HCT116 (cell line): ENCODE measurements around the gene CRYBB1. TPM values are rescaled to one million over a fixed set of nuclear protein-coding genes. Genes with fewer than 3 reads are reported as not detected.

ENCODE experiments used
- ATAC-seq: fragments of 200-7000 bp; cut with Tn5 transposase; 2 replicates; pipeline ENCODE4 v1.9.1; 2020; ENCODE audit warnings: mild to moderate bottlenecking, moderate library complexity
- BruUV-seq: library from RNA; stranded (reverse); fragments of 400-500 nt; replicated peaks from 2 replicates; lab custom pipeline; 2021; lab: Mats Ljungman, UMichigan
- CTCF ChIA-PET: fragments of 300-600 bp; sonication (Branson Sonifier 250); formaldehyde crosslinking; loops from one replicate; lab custom pipeline; 2021; ENCODE audit warnings: antibody characterized with exemption; lab: Charles Lee
- POLR2A ChIA-PET: fragments of 300-600, 350-600 bp; sonication (Branson Sonifier 250); formaldehyde crosslinking; loops from one replicate; lab custom pipeline; 2021; ENCODE audit warnings: antibody characterized with exemption; lab: Charles Lee
- RAD21 ChIA-PET, 2 experiments: fragments of 300-600 bp; sonication (Branson Sonifier 250); formaldehyde crosslinking; loops; one replicate each; lab custom pipeline; 2023; ENCODE audit warnings: low total read pairs in 2 of 2; ENCODE audit not compliant: uncharacterized antibody in 2 of 2, unreplicated experiment in 2 of 2, low non-redundant PET in 1 of 2; lab: Charles Lee
- DNase-seq: peaks from one replicate; pipeline ENCODE4 v3.0.0-alpha.2; 2010; ENCODE audit warnings: low read depth, low spot score
- H2AFZ ChIP-seq: fragments of 200-600 bp; shearing (Covaris generic), sonication (generic); 2 replicates; pipeline ENCODE4 v1.6.1; 2017; ENCODE audit warnings: low read depth, mixed run types, mixed read lengths, antibody characterized with exemption, low read length; ENCODE audit not compliant: poor library complexity, severe bottlenecking
- H3K27ac ChIP-seq: 2 replicates; pipeline ENCODE4 v1.5.1; 2012; ENCODE audit warnings: low read depth, low read length
- H3K27me3 ChIP-seq: fragments of 200-600 bp; sonication (generic); 2 replicates; pipeline ENCODE4 v1.6.1; 2016; ENCODE audit warnings: mixed run types, low read length, mixed read lengths; ENCODE audit not compliant: insufficient read depth
- H3K36me3 ChIP-seq, 2 experiments: fragments of 200-500 bp in 1 of 2; fragments of 200-600 bp in 1 of 2; sonication (Bioruptor generic) in 1 of 2; sonication (generic) in 1 of 2; 2 replicates each; pipeline versions ENCODE4 v1.5.1 to v1.6.1; 2014 to 2016; ENCODE audit warnings: low read length in 2 of 2, inconsistent platforms in 1 of 2, mixed read lengths in 1 of 2, mixed run types in 1 of 2; ENCODE audit not compliant: insufficient read depth in 2 of 2, control insufficient read depth in 1 of 2
- H3K4me1 ChIP-seq, 2 experiments: fragments of 200-600 bp in 1 of 2; sonication (generic) in 1 of 2; 2 replicates each; pipeline versions ENCODE4 v1.5.1 to v1.6.1; 2012 to 2017; ENCODE audit warnings: low read length in 2 of 2, inconsistent platforms in 1 of 2, mild to moderate bottlenecking in 1 of 2, mixed read lengths in 1 of 2, mixed run types in 1 of 2, moderate library complexity in 1 of 2; ENCODE audit not compliant: insufficient read depth in 2 of 2, control insufficient read depth in 1 of 2
- H3K4me2 ChIP-seq: fragments of 200-600 bp; sonication (generic); 2 replicates; pipeline ENCODE4 v1.6.1; 2017; ENCODE audit warnings: mixed run types, low read length, mixed read lengths
- H3K4me3 ChIP-seq, 2 experiments: fragments of 200-600 bp in 1 of 2; sonication (generic) in 1 of 2; replicated peaks in 1 of 2; 2 replicates each; pipeline ENCODE4 v1.5.1; 2011 to 2016; ENCODE audit warnings: low read length in 2 of 2, control low read depth in 1 of 2, low read depth in 1 of 2, mild to moderate bottlenecking in 1 of 2, mixed read lengths in 1 of 2, mixed run types in 1 of 2
- H3K79me2 ChIP-seq: fragments of 200-600 bp; sonication (generic); 2 replicates; pipeline ENCODE4 v1.6.1; 2017; ENCODE audit warnings: mild to moderate bottlenecking, mixed run types, low read length, moderate library complexity, mixed read lengths; ENCODE audit not compliant: insufficient read depth
- H3K9ac ChIP-seq: fragments of 200-600 bp; sonication (generic); 2 replicates; pipeline ENCODE4 v1.6.1; 2016; ENCODE audit warnings: low read length, mixed read lengths
- H3K9me2 ChIP-seq: fragments of 200-600 bp; sonication (generic), shearing (Covaris generic); 2 replicates; pipeline ENCODE4 v1.6.1; 2017; ENCODE audit warnings: mixed run types, mild to moderate bottlenecking, moderate library complexity; ENCODE audit not compliant: insufficient read depth
- H3K9me3 ChIP-seq, 2 experiments: fragments of 200-500 bp in 1 of 2; fragments of 200-600 bp in 1 of 2; sonication (Bioruptor generic) in 1 of 2; sonication (generic) in 1 of 2; 2 replicates each; pipeline ENCODE4 v1.6.1; 2014 to 2017; ENCODE audit warnings: low read length in 2 of 2, mixed read lengths in 2 of 2, inconsistent platforms in 1 of 2, low read depth in 1 of 2, mild to moderate bottlenecking in 1 of 2, mixed run types in 1 of 2, moderate library complexity in 1 of 2; ENCODE audit not compliant: control insufficient read depth in 1 of 2, insufficient read depth in 1 of 2
- H4K20me1 ChIP-seq: fragments of 200-600 bp; sonication (generic), shearing (Covaris generic); 2 replicates; pipeline ENCODE4 v1.6.1; 2017; ENCODE audit warnings: mixed run types, mild to moderate bottlenecking, moderate library complexity; ENCODE audit not compliant: insufficient read depth
- CBX3 ChIP-seq: IDR thresholded peaks from 2 replicates; pipeline ENCODE4 v1.6.1; 2012; ENCODE audit warnings: low read depth
- CEBPB ChIP-seq: IDR thresholded peaks from 2 replicates; pipeline ENCODE4 v1.6.1; 2012; ENCODE audit warnings: low read depth
- EGR1 ChIP-seq: IDR thresholded peaks from 2 replicates; pipeline ENCODE4 v1.6.1; 2012; ENCODE audit warnings: low read depth
- ELF1 ChIP-seq: IDR thresholded peaks from 2 replicates; pipeline ENCODE4 v1.6.1; 2012; ENCODE audit warnings: low read depth, borderline replicate concordance
- EZH2 ChIP-seq: fragments of 200-600 bp; sonication (generic); IDR thresholded peaks from 2 replicates; pipeline ENCODE4 v1.6.1; 2017; ENCODE audit warnings: antibody characterized with exemption, mixed run types
- EZH2phosphoT487 ChIP-seq: fragments of 200-600 bp; IDR thresholded peaks from 2 replicates; pipeline ENCODE4 v1.6.1; 2018; ENCODE audit warnings: antibody characterized with exemption, borderline replicate concordance
- FOSL1 ChIP-seq: IDR thresholded peaks from 2 replicates; pipeline ENCODE4 v1.6.1; 2012; ENCODE audit warnings: low read depth
- JUND ChIP-seq: IDR thresholded peaks from 2 replicates; pipeline ENCODE4 v1.6.1; 2012
- MAX ChIP-seq: IDR thresholded peaks from 2 replicates; pipeline ENCODE4 v1.6.1; 2012
- RAD21 ChIP-seq: IDR thresholded peaks from 2 replicates; pipeline ENCODE4 v1.6.1; 2012; ENCODE audit warnings: low read depth, mild to moderate bottlenecking
- TCF7L2 ChIP-seq: IDR thresholded peaks from 2 replicates; pipeline ENCODE4 v1.7.0; 2011; ENCODE audit warnings: borderline replicate concordance, inconsistent platforms; ENCODE audit not compliant: insufficient read depth, insufficient read length; ENCODE audit errors: extremely low read depth
- ZBTB33 ChIP-seq: IDR thresholded peaks from 2 replicates; pipeline ENCODE4 v1.6.1; 2011; ENCODE audit warnings: mild to moderate bottlenecking, low read length, moderate library complexity; ENCODE audit not compliant: insufficient replicate concordance; ENCODE audit errors: extremely low read depth
- ZFX ChIP-seq: fragments of 450-650 bp; IDR thresholded peaks from 2 replicates; pipeline ENCODE4 v1.6.1; 2017
- ZNF274 ChIP-seq: fragments of 200-500 bp; sonication (Bioruptor generic); IDR thresholded peaks from 2 replicates; pipeline ENCODE4 v1.6.1; 2014; ENCODE audit warnings: mild to moderate bottlenecking, low read depth, low read length, inconsistent platforms
- intact Hi-C: fragments of 100-400 bp; cut with micrococcal nuclease; formaldehyde crosslinking; loops from 2 replicates; pipeline ENCODE4 v1.10.0; 2022
- total RNA-seq: library from RNA; stranded (reverse); gene quantifications from one replicate; pipeline ENCODE4 v1.2.1, GENCODE V29; 2021; ENCODE audit not compliant: unreplicated experiment
- TF ChIP-seq, protein P1 (sequence below): IDR thresholded peaks from 2 replicates; pipeline ENCODE4 v1.6.1; 2012; ENCODE audit warnings: low read depth

Gene CRYBB1
- total RNA-seq, 1 experiment from 2014 or later, result not detected

DNA sequence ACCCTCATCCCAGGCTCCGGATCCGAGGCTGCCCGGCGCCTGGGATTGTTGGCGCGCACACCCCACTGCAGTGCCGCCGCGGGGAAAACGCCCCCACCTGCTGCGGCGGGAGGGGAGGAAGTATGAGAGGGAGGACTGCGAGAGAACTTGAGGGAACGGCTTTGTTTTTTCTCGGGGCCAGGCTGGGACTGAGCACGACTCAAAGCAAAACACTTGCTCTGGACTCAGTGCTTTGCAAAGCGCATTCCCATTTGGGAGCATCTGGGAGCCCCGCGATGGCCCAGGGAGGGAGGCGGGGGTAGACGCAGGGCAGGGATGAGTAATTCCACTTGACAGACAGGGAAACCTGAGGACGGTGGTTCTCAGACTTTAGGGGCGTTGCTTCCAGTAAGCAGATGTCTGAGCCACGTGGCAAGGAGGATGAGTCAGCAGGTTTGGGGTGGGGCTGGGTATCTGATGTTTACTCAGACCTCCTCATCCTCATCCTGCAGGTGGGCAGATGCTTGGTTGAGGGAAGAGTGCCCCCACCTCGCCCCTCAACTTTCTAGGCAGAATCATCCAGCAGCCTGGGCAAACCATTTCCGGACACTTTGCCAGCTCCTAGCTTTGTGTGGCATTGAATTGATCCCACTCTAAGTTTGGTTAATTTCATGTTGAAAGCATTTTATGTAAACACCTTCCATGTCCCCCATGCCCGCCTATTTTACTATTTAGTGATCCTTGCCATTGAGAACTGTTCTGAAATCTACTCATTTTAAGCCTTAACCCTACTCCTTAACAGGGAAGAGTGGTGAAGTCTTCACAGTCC is 41.0 kb upstream of the CRYBB1 start (continued):
- TF ChIP-seq, protein P1, sequence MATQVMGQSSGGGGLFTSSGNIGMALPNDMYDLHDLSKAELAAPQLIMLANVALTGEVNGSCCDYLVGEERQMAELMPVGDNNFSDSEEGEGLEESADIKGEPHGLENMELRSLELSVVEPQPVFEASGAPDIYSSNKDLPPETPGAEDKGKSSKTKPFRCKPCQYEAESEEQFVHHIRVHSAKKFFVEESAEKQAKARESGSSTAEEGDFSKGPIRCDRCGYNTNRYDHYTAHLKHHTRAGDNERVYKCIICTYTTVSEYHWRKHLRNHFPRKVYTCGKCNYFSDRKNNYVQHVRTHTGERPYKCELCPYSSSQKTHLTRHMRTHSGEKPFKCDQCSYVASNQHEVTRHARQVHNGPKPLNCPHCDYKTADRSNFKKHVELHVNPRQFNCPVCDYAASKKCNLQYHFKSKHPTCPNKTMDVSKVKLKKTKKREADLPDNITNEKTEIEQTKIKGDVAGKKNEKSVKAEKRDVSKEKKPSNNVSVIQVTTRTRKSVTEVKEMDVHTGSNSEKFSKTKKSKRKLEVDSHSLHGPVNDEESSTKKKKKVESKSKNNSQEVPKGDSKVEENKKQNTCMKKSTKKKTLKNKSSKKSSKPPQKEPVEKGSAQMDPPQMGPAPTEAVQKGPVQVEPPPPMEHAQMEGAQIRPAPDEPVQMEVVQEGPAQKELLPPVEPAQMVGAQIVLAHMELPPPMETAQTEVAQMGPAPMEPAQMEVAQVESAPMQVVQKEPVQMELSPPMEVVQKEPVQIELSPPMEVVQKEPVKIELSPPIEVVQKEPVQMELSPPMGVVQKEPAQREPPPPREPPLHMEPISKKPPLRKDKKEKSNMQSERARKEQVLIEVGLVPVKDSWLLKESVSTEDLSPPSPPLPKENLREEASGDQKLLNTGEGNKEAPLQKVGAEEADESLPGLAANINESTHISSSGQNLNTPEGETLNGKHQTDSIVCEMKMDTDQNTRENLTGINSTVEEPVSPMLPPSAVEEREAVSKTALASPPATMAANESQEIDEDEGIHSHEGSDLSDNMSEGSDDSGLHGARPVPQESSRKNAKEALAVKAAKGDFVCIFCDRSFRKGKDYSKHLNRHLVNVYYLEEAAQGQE, result no peak
- TF ChIP-seq EZH2, result no peak
- no peak for TF ChIP-seq ZBTB33

DNA sequence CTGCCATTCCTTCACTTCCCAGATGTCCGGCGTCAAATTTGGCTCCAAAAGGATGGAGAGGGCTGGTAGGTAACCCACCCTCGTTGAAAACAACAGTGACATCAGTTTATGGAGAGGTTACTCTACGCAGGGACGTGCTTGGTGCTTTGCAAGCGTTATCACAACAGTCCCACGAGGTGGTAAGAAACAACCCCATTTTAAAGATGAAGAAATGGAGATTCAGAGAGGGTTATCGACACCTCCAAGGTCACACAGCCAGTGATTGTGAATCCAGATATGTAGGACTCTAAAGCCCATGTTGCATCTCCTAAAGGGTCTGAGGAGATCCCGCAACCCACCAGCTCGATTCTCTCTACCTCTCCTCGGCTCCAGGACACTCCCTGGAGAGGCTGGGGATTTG is 40.3 kb upstream of the CRYBB1 start:
- Histone ChIP-seq H3K36me3 (no peaks in the 10 kb centered on the region), H4K20me1 (no peaks in the 10 kb centered on the region), H3K4me3 (peak overlapping the region; percentile 38 to 61; a peak in 3 of 4 replicates), H3K4me1 (peaks cover 12 to 21% of the 10 kb centered on the region in 2 experiments), H3K27ac (peak overlapping the region; percentile 62; the same call in 1 of the 2 replicates), H3K27me3 (0 out of 2 replicates have a peak, but pooled peaks cover 4% of the 10 kb centered on the region), H3K4me2 (peak overlapping the region; percentile 96), H3K9me3 (no peaks in the 10 kb centered on the region), H3K9ac (peak overlapping the region; percentile 46), H3K9me2 (no peaks in the 10 kb centered on the region), H3K79me2 (no peaks in the 10 kb centered on the region), H2AFZ (peak overlapping the region; percentile 97)
- ChIA-PET CTCF (no interaction called here), POLR2A (no interaction called here), RAD21 (no interaction called here)
- intact Hi-C loops, result no loop called here
- DNase-seq, result no peak
- no TSS peak for BruUV-seq
- ATAC-seq, result no peak
- TF ChIP-seq ELF1 (no peak), MAX (no peak), EZH2phosphoT487 (no peak), FOSL1 (no peak), TCF7L2 (no peak), EZH2 (no peak), ZFX (no peak), RAD21 (no peak), CEBPB (no peak), JUND (no peak), ZNF274 (no peak), CBX3 (no peak), EGR1 (no peak)
- TF ChIP-seq, protein P1, result no peak
